GM10266 (cell line): ENCODE results near the gene TDG.
"Not testable (repeated sequence)": the region's sequence is repeated elsewhere in the genome, so short reads cannot be mapped to it uniquely, and the experiment has no call there.

Experiments used
- DNase-seq: peaks from one replicate; pipeline ENCODE4 v3.0.0; 2012; ENCODE audit errors: extremely low spot score
- CTCF ChIP-seq: IDR thresholded peaks from 2 replicates; pipeline ENCODE4 v1.5.1; 2012; ENCODE audit warnings: mild to moderate bottlenecking, low read depth; ENCODE audit not compliant: control insufficient read depth, insufficient read depth; ENCODE audit errors: missing control alignments

The TDG gene

DNA sequence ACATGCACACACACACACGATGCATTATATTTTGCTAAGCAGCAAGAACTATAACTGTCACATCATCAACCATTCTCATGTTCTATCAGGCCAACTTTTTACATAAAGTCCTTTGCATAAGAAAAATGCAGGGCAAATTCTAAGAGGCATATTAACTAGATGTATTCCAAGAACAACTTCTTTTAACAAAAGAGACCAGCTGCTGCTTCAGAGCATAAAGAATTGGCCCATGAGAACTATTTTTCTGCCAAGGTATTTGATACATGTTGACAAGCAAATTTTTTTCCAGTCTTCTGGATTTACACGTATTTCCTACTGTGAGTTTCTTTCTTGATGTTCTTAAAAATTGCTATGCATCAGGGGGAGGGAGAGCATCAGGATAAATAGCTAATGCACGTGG is 57.1 kb downstream of the TDG start:
- no peak for TF ChIP-seq CTCF
- DNase-seq = no peak

DNA sequence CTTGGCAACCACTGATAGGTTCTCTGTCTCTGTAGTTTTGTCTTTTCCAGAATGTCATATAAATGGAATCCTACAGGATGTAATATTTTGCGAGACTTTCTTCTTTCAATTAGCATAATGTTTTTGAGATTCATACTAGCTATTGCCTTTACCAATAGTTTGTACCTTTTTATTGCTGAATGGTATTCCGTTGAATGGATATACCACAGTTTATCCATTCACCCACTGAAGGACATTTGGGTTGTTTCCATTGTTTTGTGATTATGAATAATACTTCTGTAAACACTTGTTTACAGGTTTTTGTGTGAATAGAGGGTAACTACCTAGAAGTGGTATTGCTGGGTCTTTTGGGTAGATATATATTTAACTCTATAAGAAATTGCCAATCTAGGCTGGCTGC is 58.0 kb downstream of the TDG start:
- DNase-seq = no peak
- TF ChIP-seq CTCF = no peak

DNA sequence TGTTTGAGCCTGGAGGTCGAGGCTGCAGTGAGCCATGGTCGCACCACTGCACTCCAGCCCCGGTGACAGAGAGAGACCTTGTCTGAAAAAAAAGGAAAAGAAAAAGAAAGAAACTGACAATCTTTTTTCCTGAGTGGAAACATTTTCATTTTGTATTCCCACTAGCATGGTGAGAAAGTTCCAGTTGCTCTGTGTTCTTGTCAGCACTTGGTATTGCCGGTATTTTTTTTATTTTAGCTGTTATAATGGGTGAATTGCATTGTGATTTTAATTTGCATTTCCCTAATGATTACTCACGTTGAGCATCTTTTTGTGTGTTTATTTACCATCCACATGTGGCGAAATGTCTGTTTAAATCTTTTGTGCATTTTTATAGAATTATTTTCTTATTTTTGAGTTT is 58.7 kb downstream of the TDG start:
- TF ChIP-seq CTCF = no peak
- no peak for DNase-seq

DNA sequence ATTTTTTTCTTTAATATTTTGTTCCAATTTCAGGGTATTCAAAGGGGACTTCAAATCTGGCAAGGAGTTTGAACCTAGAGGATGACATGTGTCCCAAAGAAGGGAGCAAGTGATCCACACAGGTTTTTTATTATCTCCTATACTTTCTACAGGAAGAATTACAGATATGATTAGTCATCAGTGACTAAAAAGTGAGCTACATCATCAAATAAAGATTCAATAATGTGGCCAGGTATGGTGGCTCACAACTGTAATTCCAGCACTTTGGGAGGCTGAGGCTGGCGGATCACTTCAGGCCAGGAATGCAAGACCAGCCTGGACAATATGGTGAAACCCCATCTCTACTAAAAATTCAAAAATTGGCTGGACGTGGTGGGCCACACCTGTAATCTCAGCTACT is 60.1 kb downstream of the TDG start:
- no peak for TF ChIP-seq CTCF
- DNase-seq = no peak

DNA sequence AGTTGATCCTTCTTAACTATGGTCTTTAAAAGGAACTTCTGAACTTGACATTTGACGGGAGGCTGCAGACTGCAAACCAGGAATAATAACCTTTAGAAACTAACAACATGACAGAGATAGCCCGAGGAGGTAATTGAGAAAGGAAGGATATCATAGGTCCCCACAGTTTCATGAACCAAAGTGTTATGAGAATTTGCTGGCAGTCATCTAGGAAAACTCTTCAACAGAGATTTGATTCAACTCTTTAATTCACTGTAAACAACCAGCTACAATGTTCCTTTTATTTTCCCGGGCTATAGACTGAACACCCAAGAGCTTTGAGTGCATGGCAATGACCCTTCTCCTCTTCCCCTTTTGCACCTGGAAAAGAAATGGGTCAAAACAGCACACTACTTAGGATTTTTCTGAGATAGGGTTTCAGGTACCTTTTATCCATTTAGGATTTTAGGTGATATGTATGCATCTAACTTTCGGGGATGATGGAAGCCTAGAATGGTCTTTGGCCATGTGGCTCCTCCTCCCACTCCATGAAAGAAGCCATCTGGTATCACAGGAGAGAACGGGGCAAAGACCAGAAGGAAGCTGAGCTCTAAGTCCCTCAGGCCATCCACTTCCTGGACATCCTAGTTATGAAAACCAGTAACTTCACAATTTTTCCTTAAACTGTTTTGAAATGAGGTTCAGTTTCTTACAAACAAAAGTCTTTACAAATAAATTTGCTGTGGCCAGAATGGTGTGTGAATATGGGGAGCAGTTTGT is 61.3 kb downstream of the TDG start:
- TF ChIP-seq CTCF = no peak
- DNase-seq = no peak

- not testable (repeated sequence) for DNase-seq
These were observed 64.9 kb downstream of the TDG start for GRCh38 chr12:104030596-104030995.

- not testable (repeated sequence) for DNase-seq
These were observed 70.5 kb downstream of the TDG start for GRCh38 chr12:104036143-104036542.
